ENCODE results near the gene BHMT2. TPM values are rescaled to one million over a fixed set of nuclear protein-coding genes. Genes with fewer than 3 reads are reported as not detected.

The BHMT2 gene
- polyA plus RNA-seq, 2 of the 4 experiments (the other 2 are of a cell fraction): not detected

- no peaks in the 10 kb centered on the region for H3K9me3 ChIP-seq
- FAIRE-seq (no peak), ATAC-seq (no peak), DNase-seq (ENCODE audit: low read depth in 1 of 2, low spot score in 1 of 2) (no peak)
- CTCF ChIA-PET: interaction anchor here (0.7 to 10.6 kb wide), 16 partner anchors 12 to 1061 kb away, joined by 3 to 354 read pairs (median 10); no protein-coding TSS in a partner anchor
- peaks cover 15% of the 10 kb centered on the region; the same call in 2 of the 3 replicates for H3K4me1 ChIP-seq
- no peak overlapping the region for H3K27ac ChIP-seq
- H3K4me3 ChIP-seq: no peak overlapping the region
- 22% methylated on average over 2 of the region's 2 CpGs for WGBS (ENCODE audit: missing lambda C conversion rate)
- POLR2A ChIA-PET: interaction anchor here (1.3 kb wide), 1 partner anchor 41 kb away, joined by 3 read pairs; no protein-coding TSS in a partner anchor
- H3K4me2 ChIP-seq: no peak overlapping the region
- no peak for TF ChIP-seq MYC (IDR thresholded peaks at IDR 0.05; ENCODE audit: borderline replicate concordance, low read length)
- TF ChIP-seq ZC3H11A (IDR thresholded peaks at IDR 0.05): no peak
- no peak for TF ChIP-seq USF2 (IDR thresholded peaks at IDR 0.05)
- no peak for TF ChIP-seq ZFP36 (IDR thresholded peaks at IDR 0.05; ENCODE audit: borderline replicate concordance, partially characterized antibody)
- no peak for TF ChIP-seq MAX (IDR thresholded peaks at IDR 0.05)
- no peak for TF ChIP-seq EHMT2 (IDR thresholded peaks at IDR 0.05; ENCODE audit: low read depth)
Measured at GRCh38 chr5:79022771-79023170, 46.8 kb upstream of the BHMT2 start.

- Histone ChIP-seq H3K4me2 (no peak overlapping the region), H3K4me3 (no peak overlapping the region), H3K4me1 (peaks cover 15% of the 10 kb centered on the region; the same call in 2 of the 3 replicates), H3K9me3 (no peaks in the 10 kb centered on the region), H3K27ac (no peak overlapping the region)
- FAIRE-seq (no peak), DNase-seq (ENCODE audit: low read depth in 1 of 2, low spot score in 1 of 2) (no peak), ATAC-seq (no peak)
- ChIA-PET POLR2A (no interaction called here), CTCF (interaction anchor here (0.9 to 10.6 kb wide), 17 partner anchors 14 to 1060 kb away, joined by 3 to 354 read pairs (median 5); no protein-coding TSS in a partner anchor)
- WGBS (ENCODE audit: missing lambda C conversion rate): 38% methylated on average over 1 of the region's 1 CpG
- TF ChIP-seq FOXS1 (CRISPR knock-in tag; IDR thresholded peaks at IDR 0.05) (no peak), RCOR1 (IDR thresholded peaks at IDR 0.05; ENCODE audit: low read depth, low read length) (no peak), NR3C1 (IDR thresholded peaks at IDR 0.05) (no peak)
- TF ChIP-seq, protein P1, sequence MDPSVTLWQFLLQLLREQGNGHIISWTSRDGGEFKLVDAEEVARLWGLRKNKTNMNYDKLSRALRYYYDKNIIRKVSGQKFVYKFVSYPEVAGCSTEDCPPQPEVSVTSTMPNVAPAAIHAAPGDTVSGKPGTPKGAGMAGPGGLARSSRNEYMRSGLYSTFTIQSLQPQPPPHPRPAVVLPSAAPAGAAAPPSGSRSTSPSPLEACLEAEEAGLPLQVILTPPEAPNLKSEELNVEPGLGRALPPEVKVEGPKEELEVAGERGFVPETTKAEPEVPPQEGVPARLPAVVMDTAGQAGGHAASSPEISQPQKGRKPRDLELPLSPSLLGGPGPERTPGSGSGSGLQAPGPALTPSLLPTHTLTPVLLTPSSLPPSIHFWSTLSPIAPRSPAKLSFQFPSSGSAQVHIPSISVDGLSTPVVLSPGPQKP (IDR thresholded peaks at IDR 0.05; ENCODE audit: low read depth, low read length): no peak
Measured at GRCh38 chr5:79023348-79023747, 46.2 kb upstream of the BHMT2 start.

GRCh38 chr5:79023947-79024346 lies 45.6 kb upstream of the BHMT2 start:
- FAIRE-seq (peak; percentile 54), ATAC-seq (no peak), DNase-seq (ENCODE audit: low read depth in 1 of 2, low spot score in 1 of 2) (no peak)
- H3K4me2 ChIP-seq: no peak overlapping the region; the same call in 2 of the 3 replicates
- ChIA-PET CTCF (interaction anchor here (0.6 to 10.6 kb wide), 36 partner anchors 8 to 1061 kb away, joined by 3 to 354 read pairs (median 5); partner anchors contain the start of gene BHMT2), POLR2A (interaction anchor here (1.6 kb wide), 1 partner anchor 109 kb away, joined by 10 read pairs; no protein-coding TSS in a partner anchor)
- peaks cover 15% of the 10 kb centered on the region; the same call in 2 of the 3 replicates for H3K4me1 ChIP-seq
- no peak overlapping the region for H3K4me3 ChIP-seq
- H3K9me3 ChIP-seq: no peaks in the 10 kb centered on the region
- no peak overlapping the region for H3K27ac ChIP-seq
- 93% methylated on average over 1 of the region's 1 CpG for WGBS (ENCODE audit: missing lambda C conversion rate)
- no peak for TF ChIP-seq EP300 (IDR thresholded peaks at IDR 0.05)
- TF ChIP-seq, protein P1 (IDR thresholded peaks at IDR 0.05; ENCODE audit: low read depth, low read length): no peak
- no peak for TF ChIP-seq RARB (CRISPR knock-in tag; IDR thresholded peaks at IDR 0.05)
- no peak for TF ChIP-seq HOXA7 (CRISPR knock-in tag; IDR thresholded peaks at IDR 0.05)
- TF ChIP-seq KDM1A (IDR thresholded peaks at IDR 0.05; ENCODE audit: low read depth): no peak
- no peak for TF ChIP-seq E2F6 (IDR thresholded peaks at IDR 0.05; ENCODE audit: borderline replicate concordance, low read depth)
- no peak for TF ChIP-seq HDAC2 (IDR thresholded peaks at IDR 0.05)
- TF ChIP-seq JUNB (IDR thresholded peaks at IDR 0.05): no peak
- TF ChIP-seq GATA3 (IDR thresholded peaks at IDR 0.05; ENCODE audit: borderline replicate concordance): no peak
- TF ChIP-seq FOXS1 (CRISPR knock-in tag; IDR thresholded peaks at IDR 0.05): no peak
- TF ChIP-seq FOSL2 (IDR thresholded peaks at IDR 0.05): no peak
- no peak for TF ChIP-seq FOSL2 (CRISPR knock-in tag; IDR thresholded peaks at IDR 0.05)
- TF ChIP-seq ATOH8 (CRISPR knock-in tag; IDR thresholded peaks at IDR 0.05; ENCODE audit: low read depth): no peak
- TF ChIP-seq RAD21 (conservative IDR thresholded peaks at IDR 0.05 in 1 of 2, IDR thresholded peaks at IDR 0.05 in 1 of 2): no peak
- no peak for TF ChIP-seq PBX3 (IDR thresholded peaks at IDR 0.05)
- TF ChIP-seq CBX2 (IDR thresholded peaks at IDR 0.05; ENCODE audit: borderline replicate concordance, low read depth): no peak
- TF ChIP-seq POLR2AphosphoS2 (conservative IDR thresholded peaks at IDR 0.05; ENCODE audit: low read length): no peak
- TF ChIP-seq MAFK (IDR thresholded peaks at IDR 0.05; ENCODE audit: partially characterized antibody): no peak
